ENCODE measurements around the gene MED16. TPM values are rescaled to one million over a fixed set of nuclear protein-coding genes. Genes with fewer than 3 reads are reported as not detected.

Gene MED16
- polyA plus RNA-seq, 6 donors from 2014 or later: 34.0 to 89.4 (median 51.1) TPM

DNA sequence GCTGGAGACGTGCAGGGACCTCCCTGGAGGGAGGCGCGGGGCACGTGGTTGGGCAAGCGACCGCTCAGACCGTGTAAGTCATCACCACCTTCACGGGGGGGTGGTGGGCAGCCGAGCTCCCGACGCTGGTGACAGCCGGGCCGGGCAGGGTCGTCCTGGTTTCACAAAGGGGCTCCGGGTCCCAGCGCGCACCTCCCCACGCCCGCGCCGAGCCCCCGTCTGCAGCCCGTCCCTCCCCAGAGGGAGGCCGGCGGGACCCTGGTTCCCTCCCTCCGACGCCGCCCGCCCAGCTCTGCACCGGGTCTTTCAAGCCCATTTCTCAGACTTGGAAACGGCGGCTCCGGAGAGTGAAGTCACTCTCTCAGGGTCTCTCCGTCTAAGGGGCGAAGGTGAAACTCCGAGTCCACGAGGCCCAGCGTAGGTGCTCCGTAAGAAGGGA lies 32.1 kb upstream of the MED16 start:
- DNase-seq (no peak), ATAC-seq (ENCODE audit: low read depth in 2 of 2) (peak; percentile 55 to 59)
- Mint-ChIP-seq H3K4me1 (peaks cover 8 to 24% (median 21%) of the 10 kb centered on the region in 3 donors), H3K27ac (peak overlapping the region in 4 of 6 donors; percentile 65 to 95 (median 84)), H3K9me3 (no peaks in the 10 kb centered on the region), H3K27me3 (no peaks in the 10 kb centered on the region), H3K36me3 (no peaks in the 10 kb centered on the region), H3K4me3 (peak overlapping the region; percentile 78 to 93 (median 88))

DNA sequence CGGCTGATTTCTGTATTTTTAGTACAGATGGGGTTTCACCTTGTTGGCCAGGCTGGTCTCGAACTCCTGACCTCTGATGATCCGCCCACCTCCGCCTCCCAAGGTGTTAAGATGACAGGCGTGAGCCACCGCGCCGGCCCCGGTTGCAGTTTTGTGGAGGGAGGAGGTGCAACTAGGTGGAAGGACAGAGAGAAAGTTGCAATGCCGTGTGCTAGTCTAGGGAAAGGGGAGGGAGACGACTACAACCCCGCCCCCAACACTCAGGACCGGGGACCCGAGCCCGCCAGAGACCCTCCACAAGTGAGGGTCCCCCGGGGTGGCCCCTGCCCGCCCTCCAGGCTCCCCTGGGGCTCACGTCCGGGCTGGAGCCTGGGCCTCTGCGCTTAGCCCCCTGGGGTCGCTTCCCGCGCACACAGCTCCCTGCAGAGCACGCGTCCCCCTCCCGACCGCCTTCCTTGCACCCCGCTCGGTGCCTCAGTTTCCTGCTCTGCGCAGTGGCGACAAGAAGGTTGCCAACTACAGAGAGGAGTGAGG lies 31.6 kb upstream of the MED16 start:
- Mint-ChIP-seq H3K9me3 (no peaks in the 10 kb centered on the region), H3K4me3 (peak overlapping the region; percentile 78 to 93 (median 88)), H3K4me1 (peaks cover 8 to 24% (median 21%) of the 10 kb centered on the region in 3 donors), H3K27ac (peak overlapping the region in 2 of 6 donors; percentile 65 to 87), H3K27me3 (no peaks in the 10 kb centered on the region), H3K36me3 (no peaks in the 10 kb centered on the region)
- DNase-seq (no peak), ATAC-seq (ENCODE audit: low read depth in 2 of 2) (no peak)

GRCh38 chr19:920051-920864 lies 27.3 kb upstream of the MED16 start:
- DNase-seq: peak; percentile 71
- Mint-ChIP-seq H3K27ac (peak overlapping the region in 4 of 6 donors; percentile 38 to 93 (median 82)), H3K4me1 (peaks cover 12 to 36% (median 30%) of the 10 kb centered on the region in 3 donors), H3K27me3 (peaks cover 0 to 5% (median 0%) of the 10 kb centered on the region in 3 donors), H3K36me3 (no peaks in the 10 kb centered on the region), H3K9me3 (no peaks in the 10 kb centered on the region), H3K4me3 (peak overlapping the region; percentile 71 to 88 (median 82))
- ATAC-seq (ENCODE audit: low read depth in 2 of 2): peak; percentile 36

DNA sequence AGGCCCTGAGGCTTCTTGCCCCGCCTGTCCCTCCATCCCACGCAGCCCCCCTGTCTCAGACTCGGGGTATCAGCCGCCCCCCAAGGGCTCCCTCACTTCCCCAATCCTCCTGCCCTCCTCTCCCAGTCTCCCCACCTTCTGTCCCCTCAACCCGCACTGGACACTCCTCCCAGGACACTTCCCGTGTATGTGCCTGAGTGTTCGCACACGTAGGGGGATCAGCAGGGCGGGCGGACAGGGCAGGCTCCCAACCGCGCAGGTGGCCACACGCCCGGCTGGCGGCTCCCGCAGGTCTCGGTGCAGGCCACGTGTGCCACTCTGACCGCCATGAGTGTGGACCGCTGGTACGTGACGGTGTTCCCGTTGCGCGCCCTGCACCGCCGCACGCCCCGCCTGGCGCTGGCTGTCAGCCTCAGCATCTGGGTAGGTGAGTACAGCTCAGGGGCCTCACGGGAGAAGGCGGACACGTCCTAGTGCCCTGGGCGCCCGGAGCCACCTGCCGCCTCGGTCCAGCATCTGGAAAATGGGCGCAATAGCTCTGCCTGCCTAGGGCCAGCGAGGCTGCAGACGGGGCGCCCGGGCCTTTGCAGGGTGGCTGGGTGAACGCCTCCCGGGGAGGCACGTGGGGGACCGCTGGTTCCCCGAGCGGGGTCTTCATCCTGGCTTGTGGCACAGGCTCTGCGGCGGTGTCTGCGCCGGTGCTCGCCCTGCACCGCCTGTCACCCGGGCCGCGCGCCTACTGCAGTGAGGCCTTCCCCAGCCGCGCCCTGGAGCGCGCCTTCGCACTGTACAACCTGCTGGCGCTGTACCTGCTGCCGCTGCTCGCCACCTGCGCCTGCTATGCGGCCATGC lies 26.4 kb upstream of the MED16 start:
- peaks cover 16 to 41% (median 33%) of the 10 kb centered on the region in 3 donors for H3K4me1 Mint-ChIP-seq
- ATAC-seq (ENCODE audit: low read depth in 2 of 2) (peak; percentile 34 to 37), DNase-seq (peak; percentile 63)
- H3K27ac Mint-ChIP-seq: peak overlapping the region in 4 of 6 donors; percentile 20 to 91 (median 38)
- peaks cover 0 to 11% (median 4%) of the 10 kb centered on the region in 3 donors for H3K27me3 Mint-ChIP-seq
- H3K36me3 Mint-ChIP-seq: no peaks in the 10 kb centered on the region
- H3K4me3 Mint-ChIP-seq: peak overlapping the region; percentile 51 to 88 (median 69)
- H3K9me3 Mint-ChIP-seq: no peaks in the 10 kb centered on the region

- ATAC-seq (ENCODE audit: low read depth in 2 of 2): no peak
- peaks cover 0 to 11% (median 4%) of the 10 kb centered on the region in 3 donors for H3K27me3 Mint-ChIP-seq
- H3K36me3 Mint-ChIP-seq: no peaks in the 10 kb centered on the region
- no peaks in the 10 kb centered on the region for H3K9me3 Mint-ChIP-seq
- H3K4me3 Mint-ChIP-seq: peak overlapping the region in 7 of 8 donors; percentile 47 to 77 (median 68)
- peaks cover 16 to 36% (median 34%) of the 10 kb centered on the region in 3 donors for H3K4me1 Mint-ChIP-seq
- peak overlapping the region in 3 of 6 donors; percentile 56 to 91 (median 82) for H3K27ac Mint-ChIP-seq
- no peak for DNase-seq
Observed at GRCh38 chr19:918481-919198, 25.7 kb upstream of the MED16 start.

DNA sequence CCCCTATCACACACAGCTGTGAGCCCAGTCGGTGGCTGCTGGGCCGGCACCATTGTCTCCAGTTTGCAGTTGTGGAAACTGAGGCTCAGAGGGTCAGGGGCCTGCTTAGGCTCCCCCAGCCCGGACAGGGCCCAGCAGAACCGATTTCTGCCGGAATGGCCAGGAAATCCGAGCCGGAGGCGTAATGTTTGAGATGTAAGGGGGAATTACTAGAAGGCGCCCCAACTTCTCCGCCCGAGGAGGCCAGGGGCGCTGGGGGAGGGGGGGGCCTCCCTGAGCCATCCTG lies 25.1 kb upstream of the MED16 start:
- ATAC-seq (ENCODE audit: low read depth in 2 of 2): no peak
- peak overlapping the region in 4 of 6 donors; percentile 42 to 93 (median 66) for H3K27ac Mint-ChIP-seq
- peaks cover 0 to 11% (median 4%) of the 10 kb centered on the region in 3 donors for H3K27me3 Mint-ChIP-seq

GRCh38 chr19:917323-918151 lies 24.6 kb upstream of the MED16 start, which contains the start of gene KISS1R:
Gene KISS1R, plus strand, starts transcription at chr19:917333. Its CDS starts 170 bp downstream, at chr19:917503.
- Mint-ChIP-seq H3K36me3 (no peaks in the 10 kb centered on the region), H3K27me3 (peaks cover 0 to 11% (median 4%) of the 10 kb centered on the region in 3 donors), H3K27ac (peak within 1 kb of the TSS; percentile 82 to 93 (median 90)), H3K9me3 (no peaks in the 10 kb centered on the region), H3K4me3 (peak within 1 kb of the TSS; percentile 61 to 85 (median 76)), H3K4me1 (peaks cover 16 to 36% (median 32%) of the 10 kb centered on the region in 3 donors)
- ATAC-seq (ENCODE audit: low read depth in 2 of 2): peak; percentile 65 to 68
- peak; percentile 84 for DNase-seq

More for the DNA sequence above, 25.1 kb upstream of the MED16 start:
- no peaks in the 10 kb centered on the region for H3K9me3 Mint-ChIP-seq
- H3K4me1 Mint-ChIP-seq: peaks cover 16 to 36% (median 33%) of the 10 kb centered on the region in 3 donors
- no peak for DNase-seq
- peak overlapping the region in 7 of 8 donors; percentile 25 to 85 (median 77) for H3K4me3 Mint-ChIP-seq
- H3K36me3 Mint-ChIP-seq: no peaks in the 10 kb centered on the region

GRCh38 chr19:916645-917322 lies 23.8 kb upstream of the MED16 start:
- peaks cover 12 to 33% (median 30%) of the 10 kb centered on the region in 3 donors for H3K4me1 Mint-ChIP-seq
- no peak for DNase-seq
- H3K27me3 Mint-ChIP-seq: peaks cover 0 to 11% (median 4%) of the 10 kb centered on the region in 3 donors
- no peak for ATAC-seq (ENCODE audit: low read depth in 2 of 2)
- H3K27ac Mint-ChIP-seq: peak overlapping the region in 2 of 6 donors; percentile 82
- H3K4me3 Mint-ChIP-seq: peak overlapping the region in 4 of 8 donors; percentile 47 to 77 (median 49)
- H3K36me3 Mint-ChIP-seq: no peaks in the 10 kb centered on the region
- no peaks in the 10 kb centered on the region for H3K9me3 Mint-ChIP-seq

GRCh38 chr19:913080-913748 lies 20.2 kb upstream of the MED16 start, which contains the start of gene R3HDM4:
Gene R3HDM4, minus strand, starts transcription at chr19:913219. Its CDS starts 62 bp downstream, at chr19:913157.
- peak; percentile 85 for DNase-seq
- H3K27ac Mint-ChIP-seq: peak within 1 kb of the TSS; percentile 89 to 100 (median 96)
- H3K36me3 Mint-ChIP-seq: peaks cover 0 to 6% of the 10 kb centered on the region in 2 donors
- peak; percentile 44 to 48 for ATAC-seq (ENCODE audit: low read depth in 2 of 2)
- H3K4me1 Mint-ChIP-seq: peaks cover 22 to 45% (median 33%) of the 10 kb centered on the region in 3 donors
- no peaks in the 10 kb centered on the region for H3K9me3 Mint-ChIP-seq
- H3K4me3 Mint-ChIP-seq: peak within 1 kb of the TSS; percentile 82 to 95 (median 88)
- peaks cover 0 to 11% (median 4%) of the 10 kb centered on the region in 3 donors for H3K27me3 Mint-ChIP-seq

DNA sequence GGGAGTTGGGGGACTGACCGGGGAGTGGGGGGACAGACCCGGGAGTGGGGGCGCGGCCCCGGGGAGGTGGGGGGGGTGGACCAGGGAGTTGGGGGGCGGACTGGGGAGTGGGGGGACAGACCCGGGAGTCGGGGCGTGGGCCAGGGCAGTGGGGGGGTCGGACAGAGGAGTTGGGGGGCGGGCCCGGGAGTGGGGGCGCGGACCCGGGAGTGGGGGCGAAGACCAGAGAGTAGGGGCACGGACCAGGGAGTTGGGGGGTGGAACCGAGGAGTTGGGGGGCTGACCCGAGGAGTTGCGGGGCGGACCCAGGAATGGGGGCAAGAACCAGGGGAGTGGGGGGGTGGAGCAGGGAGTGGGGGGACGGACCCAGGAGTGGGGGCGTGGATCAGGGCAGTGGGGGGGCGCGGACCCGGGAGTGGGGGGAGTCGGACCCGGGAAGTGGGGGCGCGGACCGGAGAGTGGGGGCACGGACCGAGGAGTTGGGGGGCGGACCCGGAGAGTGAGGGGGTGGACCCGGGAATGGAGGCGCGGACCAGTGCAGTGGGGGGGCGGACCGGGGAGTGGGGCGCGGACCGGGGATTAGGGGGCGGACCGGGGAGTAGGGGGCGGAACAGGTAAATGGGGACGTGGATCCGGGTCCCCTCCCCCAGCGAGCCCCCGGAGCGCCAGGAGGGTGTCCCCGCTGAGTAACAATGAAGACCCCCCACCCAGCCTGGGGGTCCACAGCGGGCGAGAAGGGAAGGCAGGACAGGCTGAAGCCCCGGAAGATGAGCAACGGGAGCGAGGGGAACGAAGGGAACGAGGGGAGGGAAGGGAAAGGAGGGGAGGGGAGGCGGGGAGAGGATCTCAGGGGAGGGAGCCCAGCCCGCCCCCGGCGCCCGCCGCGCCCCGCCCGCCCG lies 19.4 kb upstream of the MED16 start:
- DNase-seq: peak; percentile 49
- peak; percentile 3 for ATAC-seq (ENCODE audit: low read depth in 2 of 2)
- Mint-ChIP-seq H3K27ac (peak overlapping the region; percentile 42 to 100 (median 82)), H3K9me3 (no peaks in the 10 kb centered on the region), H3K27me3 (peaks cover 0 to 6% (median 4%) of the 10 kb centered on the region in 3 donors), H3K4me3 (peak overlapping the region; percentile 77 to 95 (median 85)), H3K36me3 (peaks cover 0 to 6% of the 10 kb centered on the region in 2 donors), H3K4me1 (peaks cover 24 to 51% (median 32%) of the 10 kb centered on the region in 3 donors)

All from naive B cell (primary cell).